PC-3 (cell line): ENCODE data around the gene HNRNPAB. TPM values are rescaled to one million over a fixed set of nuclear protein-coding genes. Genes with fewer than 3 reads are reported as not detected.

ENCODE experiments used
- ATAC-seq: fragments of 200-7000 bp; cut with Tn5 transposase; 2 replicates; pipeline ENCODE4 v1.9.1; 2020; ENCODE audit warnings: mild to moderate bottlenecking, moderate library complexity
- Bru-seq: library from RNA; stranded (reverse); fragments of 400-500 nt; gene quantifications from one replicate; lab custom pipeline; 2021; lab: Mats Ljungman, UMichigan
- BruChase-seq, 2 experiments: library from RNA; stranded (reverse); fragments of 400-500 nt; gene quantifications; one replicate each; lab custom pipeline; 2021; lab: Mats Ljungman, UMichigan
- BruUV-seq: library from RNA; stranded (reverse); fragments of 400-500 nt; replicated peaks from 2 replicates; lab custom pipeline; 2021; lab: Mats Ljungman, UMichigan
- CTCF ChIA-PET: fragments of 300-600 bp; sonication (Branson Sonifier 250); formaldehyde crosslinking; loops from one replicate; lab custom pipeline; 2022; ENCODE audit warnings: antibody characterized with exemption; lab: Charles Lee
- POLR2A ChIA-PET: fragments of 300-600 bp; sonication (Branson Sonifier 250); formaldehyde crosslinking; loops from one replicate; lab custom pipeline; 2022; ENCODE audit warnings: antibody characterized with exemption; ENCODE audit not compliant: unreplicated experiment; lab: Charles Lee
- DNase-seq: peaks from one replicate; pipeline ENCODE4 v3.0.0-alpha.2; 2015
- H2AFZ ChIP-seq: fragments of 300-600 bp; sonication (generic); 2 replicates; pipeline ENCODE4 v1.6.0; 2016; ENCODE audit warnings: antibody characterized with exemption, low read length
- H3F3A ChIP-seq: fragments of 300-600 bp; sonication (generic); one replicate; pipeline ENCODE4 v1.6.0; 2017; ENCODE audit warnings: antibody characterized with exemption, low read length, control low read depth, mild to moderate bottlenecking; ENCODE audit not compliant: unreplicated experiment
- H3K27ac ChIP-seq: fragments of 300-600 bp; sonication (generic); 2 replicates; pipeline ENCODE4 v1.5.1; 2016; ENCODE audit warnings: mild to moderate bottlenecking, low read length
- H3K27me3 ChIP-seq: fragments of 300-600 bp; sonication (generic); 2 replicates; pipeline ENCODE4 v1.6.1; 2016; ENCODE audit warnings: low read length, mixed read lengths
- H3K36me3 ChIP-seq: fragments of 300-600 bp; sonication (generic); 2 replicates; pipeline ENCODE4 v1.6.1; 2016; ENCODE audit warnings: low read depth, mixed run types, low read length, mixed read lengths
- H3K4me1 ChIP-seq: fragments of 300-600 bp; sonication (generic); 2 replicates; pipeline ENCODE4 v1.5.1; 2016; ENCODE audit warnings: low read length; ENCODE audit not compliant: insufficient read depth
- H3K4me2 ChIP-seq: fragments of 300-600 bp; sonication (generic); 2 replicates; pipeline ENCODE4 v1.6.0; 2016; ENCODE audit warnings: low read length
- H3K4me3 ChIP-seq: fragments of 300-600 bp; sonication (generic); 2 replicates; pipeline ENCODE4 v1.5.1; 2016; ENCODE audit warnings: mild to moderate bottlenecking, low read length, mixed read lengths
- H3K79me2 ChIP-seq: fragments of 300-600 bp; sonication (generic); 2 replicates; pipeline ENCODE4 v1.6.1; 2017; ENCODE audit warnings: low read length, mixed read lengths
- H3K9ac ChIP-seq: fragments of 300-600 bp; sonication (generic); 2 replicates; pipeline ENCODE4 v1.6.0; 2016; ENCODE audit warnings: mild to moderate bottlenecking, low read length
- H3K9me2 ChIP-seq: fragments of 300-600 bp; sonication (generic); replicated peaks from 2 replicates; pipeline ENCODE4 v1.6.1; 2016; ENCODE audit warnings: mixed run types, low read length, mixed read lengths
- H3K9me3 ChIP-seq: fragments of 300-600 bp; sonication (generic); 2 replicates; pipeline ENCODE4 v1.6.1; 2016; ENCODE audit warnings: low read length, mixed read lengths
- H4K20me1 ChIP-seq: fragments of 300-600 bp; sonication (generic); 2 replicates; pipeline ENCODE4 v1.6.1; 2016; ENCODE audit warnings: low read length, mixed read lengths
- CTCF ChIP-seq: fragments of 300-600 bp; sonication (generic); conservative IDR thresholded peaks from 2 replicates; pipeline ENCODE4 v1.5.1; 2017; ENCODE audit warnings: antibody characterized with exemption, low read depth, mild to moderate bottlenecking, low read length
- EZH2 ChIP-seq: fragments of 300-600 bp; sonication (generic); IDR thresholded peaks from one replicate; pipeline ENCODE4 v1.6.1; 2017; ENCODE audit warnings: antibody characterized with exemption, mild to moderate bottlenecking, low read length; ENCODE audit not compliant: unreplicated experiment
- EZH2phosphoT487 ChIP-seq: fragments of 300-600 bp; sonication (generic); IDR thresholded peaks from 2 replicates; pipeline ENCODE4 v1.6.1; 2018; ENCODE audit warnings: mild to moderate bottlenecking, antibody characterized with exemption, low read length, borderline replicate concordance
- intact Hi-C: fragments of 100-400 bp; cut with micrococcal nuclease; formaldehyde crosslinking; loops from 2 replicates; pipeline ENCODE4 v1.9.0; 2023
- long read RNA-seq: library from polyadenylated mRNA; unstranded; transcript quantifications from one replicate; pipeline ENCODE4 v2.0.0, GENCODE V29; 2021; ENCODE audit not compliant: unreplicated experiment
- total RNA-seq: library from RNA; depleted of rRNA; stranded (reverse); fragments of >200 nt; gene quantifications from 2 replicates; pipeline ENCODE4 v1.2.3, GENCODE V29; 2014; rRNA removed

The HNRNPAB gene
- total RNA-seq = 231 and 369 TPM in 2 replicates
- percentile 97 among the genes with signal in this experiment for Bru-seq, nascent RNA
- BruChase-seq, experiment 1, labeled RNA remaining after a 6-hour chase = percentile 99 among the genes with signal in this experiment
- percentile 98 among the genes with signal in this experiment for BruChase-seq, experiment 2, labeled RNA remaining after a 2-hour chase
- long read RNA-seq, transcript HNRNPAB-202 (8 exons, 1,796 nt) = major isoform, 44 of 102 reads
- long read RNA-seq, transcript HNRNPAB-201 (7 exons, 1,602 nt) = minor isoform, 25 of 102 reads
- long read RNA-seq, transcript HNRNPAB-204 (7 exons, 1,785 nt) = minor isoform, 8 of 102 reads
- long read RNA-seq, partial matches to known transcripts = 11 of 102 reads
- long read RNA-seq, other reads (novel, unspliced or antisense) = 12 of 102 reads

DNA sequence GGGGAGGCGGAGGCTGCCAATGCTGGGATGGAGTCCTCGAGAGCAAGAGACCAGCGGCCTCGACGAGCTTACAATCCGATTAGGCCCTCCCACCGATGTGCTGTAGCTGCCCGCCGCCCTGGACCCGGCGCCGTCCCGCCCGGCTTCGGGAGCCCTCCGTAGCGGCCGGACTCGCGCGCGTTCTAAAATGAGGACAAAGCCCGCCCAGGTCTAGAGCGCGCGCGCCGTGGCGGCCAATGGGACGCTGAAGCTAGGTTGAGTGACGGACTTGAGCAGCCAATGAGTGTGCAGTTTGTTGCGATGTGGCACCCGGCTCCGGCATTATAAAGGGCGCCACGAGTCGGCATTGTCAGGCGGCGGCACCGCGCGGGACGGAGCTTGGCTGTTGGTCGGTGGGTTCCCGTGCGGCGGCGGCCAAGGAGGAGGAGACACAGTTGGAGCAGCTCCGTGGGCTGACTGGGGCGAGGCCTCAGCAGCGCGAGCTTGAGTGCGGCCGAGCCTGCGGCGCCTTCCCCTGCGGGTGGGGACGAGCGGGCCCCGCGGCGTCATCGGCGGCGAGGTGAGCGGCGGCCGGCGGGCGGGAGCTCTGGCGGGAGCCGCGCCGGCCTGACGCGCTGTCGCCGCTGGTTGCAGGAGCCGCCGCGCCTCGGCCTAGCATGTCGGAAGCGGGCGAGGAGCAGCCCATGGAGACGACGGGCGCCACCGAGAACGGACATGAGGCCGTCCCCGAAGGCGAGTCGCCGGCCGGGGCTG lies at the start of gene HNRNPAB:
Gene HNRNPAB, plus strand, starts transcription at position 352 of the 753 bp plus-strand sequence. Its CDS starts 305 bp downstream, at position 657.
- H3K27me3 ChIP-seq = no peaks in the 10 kb centered on the region
- peak within 1 kb of the TSS; percentile 94 for H3K9ac ChIP-seq
- H3K4me2 ChIP-seq = peak within 1 kb of the TSS; percentile 93
- intact Hi-C loops = loop anchor here (5.0 kb wide), 1 partner anchor 52 kb away; the partner anchor contains the start of gene NHP2
- peaks cover 40% of the 10 kb centered on the region for H3K36me3 ChIP-seq
- no TSS peak for BruUV-seq
- no peaks in the 10 kb centered on the region for H3F3A ChIP-seq
- no peak for TF ChIP-seq EZH2
- TF ChIP-seq CTCF = no peak
- TF ChIP-seq EZH2phosphoT487 = no peak
- peaks cover 31% of the 10 kb centered on the region for H3K4me1 ChIP-seq
- peak within 1 kb of the TSS; percentile 86 for H2AFZ ChIP-seq
- H3K27ac ChIP-seq = peak within 1 kb of the TSS; percentile 21; the same call in 1 of the 2 replicates
- no peaks in the 10 kb centered on the region for H3K9me3 ChIP-seq
- ATAC-seq (peak; percentile 74), DNase-seq (peak; percentile 96)
- peaks cover 57% of the 10 kb centered on the region for H3K79me2 ChIP-seq
- peak within 1 kb of the TSS; percentile 92 for H3K4me3 ChIP-seq
- ChIA-PET POLR2A (interaction anchor here (0.5 to 0.8 kb wide), 4 partner anchors 21 to 1666 kb away, joined by 3 to 11 read pairs (median 4); partner anchors contain the start of gene NHP2), CTCF (no interaction called here)
- peaks cover 41% of the 10 kb centered on the region for H4K20me1 ChIP-seq
- no peaks in the 10 kb centered on the region for H3K9me2 ChIP-seq

GRCh38 chr5:178155065-178155464 lies 49.3 kb upstream of the HNRNPAB start:
- H3K27me3 ChIP-seq = no peaks in the 10 kb centered on the region
- ChIA-PET CTCF (no interaction called here), POLR2A (no interaction called here)
- H2AFZ ChIP-seq = no peak overlapping the region
- H3F3A ChIP-seq = no peaks in the 10 kb centered on the region
- peaks cover 21% of the 10 kb centered on the region for H3K79me2 ChIP-seq
- H3K36me3 ChIP-seq = peaks cover 12% of the 10 kb centered on the region
- peaks cover 7% of the 10 kb centered on the region; the same call in 1 of the 2 replicates for H3K4me1 ChIP-seq
- TF ChIP-seq EZH2phosphoT487 (no peak), EZH2 (no peak), CTCF (no peak)
- intact Hi-C loops = no loop called here
- H4K20me1 ChIP-seq = no peaks in the 10 kb centered on the region
- no peak for DNase-seq
- H3K4me2 ChIP-seq = no peak overlapping the region
- no peak overlapping the region for H3K4me3 ChIP-seq
- no peak overlapping the region for H3K9ac ChIP-seq
- no peak overlapping the region for H3K27ac ChIP-seq
- H3K9me2 ChIP-seq = no peaks in the 10 kb centered on the region
- ATAC-seq = no peak
- BruUV-seq = no TSS peak
- no peaks in the 10 kb centered on the region for H3K9me3 ChIP-seq
